Colon (tissue), 2 donors: ENCODE data around the gene ZNF483.
"Not testable (repeated sequence)": the region's sequence is repeated elsewhere in the genome, so short reads cannot be mapped to it uniquely, and the experiment has no call there.

Experiments
- FAIRE-seq: peaks from 2 replicates; lab custom pipeline; 2012; peaks lifted over from hg19 to GRCh38; lab: Jason Lieb, UNC
- donor health status: control.
- donor health status: control.

Gene ZNF483

DNA sequence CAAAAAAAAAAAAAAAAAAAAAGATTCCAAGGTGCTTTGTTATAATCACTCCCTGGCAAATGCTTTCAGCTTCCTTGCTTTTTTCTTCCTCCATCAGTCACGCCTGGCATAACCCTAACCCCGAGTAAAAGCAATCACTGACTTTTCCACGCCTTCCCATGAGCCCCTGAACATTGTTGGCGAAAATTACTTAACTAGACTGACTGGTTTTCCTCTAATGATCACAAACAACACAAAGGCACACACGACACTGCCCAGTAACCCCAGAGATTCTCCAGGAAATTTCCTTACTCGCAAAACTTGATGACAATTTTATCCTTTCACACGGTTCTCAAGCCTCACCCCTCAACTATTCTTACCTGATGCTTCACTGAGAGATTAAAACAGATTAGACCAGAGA lies 85.9 kb downstream of the ZNF483 start:
- FAIRE-seq = no peak

DNA sequence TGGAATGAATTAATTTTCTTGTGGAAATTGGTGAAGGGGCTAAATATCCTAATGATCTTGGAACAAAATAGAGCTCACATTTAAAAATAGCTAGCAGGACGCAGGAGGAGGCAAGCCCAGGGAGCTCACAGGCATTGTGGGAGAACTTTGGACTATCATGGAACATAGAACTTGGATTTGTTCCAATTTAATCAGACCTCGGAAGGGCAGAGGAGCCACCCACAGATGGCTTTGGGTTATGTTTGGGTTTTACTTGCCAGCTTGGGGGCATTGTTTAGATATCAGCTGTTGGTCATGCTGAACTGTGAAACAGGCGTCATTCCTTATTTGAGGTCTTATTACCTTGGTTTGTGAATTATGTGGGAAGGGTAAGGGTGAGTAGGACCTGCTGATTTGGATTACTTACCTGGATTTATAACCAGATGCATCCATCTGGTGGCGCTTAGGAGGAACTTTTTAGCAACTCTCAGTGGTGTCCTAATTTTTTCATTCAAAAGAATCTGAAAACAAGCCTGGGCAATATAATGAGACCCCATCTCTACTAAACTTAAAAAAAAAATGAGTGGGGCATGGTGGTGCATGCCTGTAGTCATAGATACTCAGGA lies 88.6 kb downstream of the ZNF483 start:
- FAIRE-seq = no peak

DNA sequence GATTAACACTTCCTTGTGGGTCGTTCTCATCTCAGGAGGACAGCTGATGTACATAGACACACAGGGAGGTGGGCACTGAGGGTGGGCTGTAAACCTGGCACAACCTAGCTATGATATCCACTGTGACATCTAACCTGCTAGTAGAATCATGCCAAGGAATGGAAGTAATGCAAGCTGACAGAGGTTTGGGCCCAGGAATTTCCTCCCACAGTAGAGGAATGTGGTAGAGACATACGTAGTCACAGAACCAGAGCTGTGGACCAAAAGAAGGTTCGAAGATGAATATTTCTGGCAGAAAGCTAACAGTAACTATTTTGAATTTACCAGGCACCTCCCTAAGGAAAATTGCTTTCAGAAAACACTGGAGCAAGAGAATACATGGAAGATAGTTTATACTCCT lies 90.9 kb downstream of the ZNF483 start:
- FAIRE-seq = no peak

DNA sequence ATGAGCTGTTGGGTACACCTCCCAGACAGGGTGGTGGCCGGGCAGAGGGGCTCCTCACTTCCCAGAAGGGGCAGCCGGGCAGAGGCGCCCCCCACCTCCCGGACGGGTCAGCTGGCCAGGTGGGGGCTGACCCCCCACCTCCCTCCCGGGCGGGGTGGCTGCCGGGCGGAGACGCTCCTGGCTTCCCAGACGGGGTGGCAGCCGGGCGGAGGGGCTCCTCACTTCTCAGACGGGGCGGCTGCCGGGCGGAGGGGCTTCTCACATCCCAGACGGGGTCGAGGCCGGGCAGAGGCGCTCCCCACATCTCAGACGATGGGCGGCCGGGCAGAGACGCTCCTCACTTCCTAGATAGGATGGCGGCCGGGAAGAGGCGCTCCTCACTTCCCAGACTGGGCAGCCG lies 92.4 kb downstream of the ZNF483 start:
- not testable (repeated sequence) for FAIRE-seq

DNA sequence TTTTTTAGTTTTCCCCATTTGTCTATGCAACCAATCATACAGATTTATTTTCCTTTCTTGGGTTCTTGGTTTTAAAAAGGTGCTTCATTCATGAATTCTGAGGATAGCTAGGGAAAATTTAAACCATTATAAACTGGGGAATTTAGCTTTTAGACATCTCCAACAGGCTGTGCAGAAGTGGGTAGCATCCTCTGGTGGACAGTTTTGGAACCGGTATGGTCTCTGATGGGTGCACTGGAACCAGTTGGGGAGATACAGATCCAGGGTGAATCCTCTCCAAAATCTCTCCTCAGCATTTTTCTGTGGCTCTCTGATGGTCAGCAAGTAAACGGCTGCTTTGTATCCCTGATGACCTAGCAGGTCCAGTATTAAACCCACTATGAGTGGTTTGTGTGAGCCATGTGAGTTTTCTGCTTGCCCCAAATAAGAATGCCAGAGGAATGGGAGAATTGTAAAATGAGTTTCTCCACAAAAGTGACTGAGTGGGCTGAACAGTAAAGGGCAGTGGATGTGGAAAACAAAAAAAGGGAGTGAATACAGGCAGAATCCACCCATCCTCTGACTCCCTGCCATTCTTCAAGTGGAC lies 97.0 kb downstream of the ZNF483 start:
- FAIRE-seq = no peak

- FAIRE-seq = no peak
Measured at GRCh38 chr9:111622626-111623025, 97.6 kb downstream of the ZNF483 start.
